Measurements from ENCODE around the gene RXRA.

GRCh38 chr9:134418354-134418753 lies 92.1 kb downstream of the RXRA start:
- TF ChIP-seq CTCF (IDR thresholded peaks at IDR 0.05) (no peak), POLR2A (IDR thresholded peaks at IDR 0.05) (no peak)

All from adrenal gland (tissue), 5 donors.